ENCODE data around the gene SNX22.

Gene SNX22

DNA sequence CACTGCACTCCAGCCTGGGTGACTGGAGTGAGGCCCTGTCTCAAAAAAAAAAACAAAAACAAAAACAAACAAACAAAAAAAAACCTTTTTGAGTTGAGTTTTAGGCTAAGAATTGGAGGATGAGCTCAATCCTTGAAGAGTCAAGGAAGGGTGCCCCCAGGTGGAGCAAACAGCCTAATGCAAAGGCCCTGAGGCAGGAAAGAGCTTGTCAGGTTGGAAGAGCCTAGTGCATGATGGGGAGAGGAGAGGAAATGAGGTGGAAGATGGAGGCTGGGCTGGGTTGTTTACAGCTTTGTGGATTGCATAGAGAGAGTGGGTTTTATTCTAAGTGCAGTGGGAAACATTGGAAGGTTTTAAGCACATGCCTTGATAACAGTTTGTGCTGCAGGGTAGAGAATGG, 2.1 kb upstream of the SNX22 start:
- H3K4me3 ChIP-seq (ENCODE audit: low read length), result no peak overlapping the region
- H3K9me3 ChIP-seq (replicated peaks; ENCODE audit: low read length), result no peaks in the 10 kb centered on the region
- peaks cover 13% of the 10 kb centered on the region for H3K27me3 ChIP-seq (ENCODE audit: control insufficient read depth, insufficient read depth, low read length)
- H3K9ac ChIP-seq (ENCODE audit: low read depth, low read length), result no peak overlapping the region
- peaks cover 6% of the 10 kb centered on the region for H3K4me1 ChIP-seq (ENCODE audit: control insufficient read depth, insufficient read depth, low read length)
- no peak overlapping the region for H3K4me2 ChIP-seq (ENCODE audit: low read length)
- H3K36me3 ChIP-seq (ENCODE audit: insufficient read depth, low read length), result peaks cover 17% of the 10 kb centered on the region

DNA sequence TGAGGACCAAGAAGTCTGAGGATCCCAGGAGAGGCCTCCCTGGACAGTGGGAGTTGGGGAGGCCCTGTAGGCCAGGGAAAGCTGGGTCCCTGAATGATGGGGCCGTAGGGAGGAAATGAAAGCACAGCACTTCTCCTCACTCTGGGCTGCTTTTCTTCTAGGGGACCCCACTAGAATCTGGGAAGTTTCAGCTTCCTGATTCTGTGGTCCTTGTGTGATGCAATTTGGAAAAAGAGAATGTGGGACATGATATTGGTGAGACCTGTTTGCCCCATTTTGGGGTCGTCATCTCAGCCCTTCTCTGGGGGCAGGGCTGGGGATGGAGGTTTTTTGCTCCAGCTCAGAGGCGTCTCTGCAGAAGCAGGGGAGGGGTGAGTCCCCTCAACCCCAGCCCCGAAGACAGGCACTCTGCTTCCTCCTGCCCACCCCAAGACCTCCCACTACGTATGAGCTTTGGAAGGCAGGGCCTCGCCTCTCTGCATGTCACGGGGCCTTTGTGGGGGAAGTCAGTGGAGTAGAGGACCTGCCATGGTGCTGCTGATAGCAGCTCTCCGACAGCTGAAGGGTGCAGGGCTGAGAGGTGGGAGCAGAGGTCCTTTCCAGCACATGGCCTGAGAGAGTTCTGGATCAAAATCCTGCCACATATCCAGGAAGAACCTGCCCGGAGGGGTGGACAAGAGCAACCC, 1.5 kb upstream of the SNX22 start:
- no peak overlapping the region for H3K4me3 ChIP-seq (ENCODE audit: low read length)
- no peaks in the 10 kb centered on the region for H3K9me3 ChIP-seq (replicated peaks; ENCODE audit: low read length)
- peaks cover 13% of the 10 kb centered on the region for H3K27me3 ChIP-seq (ENCODE audit: control insufficient read depth, insufficient read depth, low read length)
- H3K9ac ChIP-seq (ENCODE audit: low read depth, low read length), result no peak overlapping the region
- no peak overlapping the region for H3K4me2 ChIP-seq (ENCODE audit: low read length)
- peaks cover 18% of the 10 kb centered on the region for H3K36me3 ChIP-seq (ENCODE audit: insufficient read depth, low read length)
- H3K4me1 ChIP-seq (ENCODE audit: control insufficient read depth, insufficient read depth, low read length), result peaks cover 6% of the 10 kb centered on the region

DNA sequence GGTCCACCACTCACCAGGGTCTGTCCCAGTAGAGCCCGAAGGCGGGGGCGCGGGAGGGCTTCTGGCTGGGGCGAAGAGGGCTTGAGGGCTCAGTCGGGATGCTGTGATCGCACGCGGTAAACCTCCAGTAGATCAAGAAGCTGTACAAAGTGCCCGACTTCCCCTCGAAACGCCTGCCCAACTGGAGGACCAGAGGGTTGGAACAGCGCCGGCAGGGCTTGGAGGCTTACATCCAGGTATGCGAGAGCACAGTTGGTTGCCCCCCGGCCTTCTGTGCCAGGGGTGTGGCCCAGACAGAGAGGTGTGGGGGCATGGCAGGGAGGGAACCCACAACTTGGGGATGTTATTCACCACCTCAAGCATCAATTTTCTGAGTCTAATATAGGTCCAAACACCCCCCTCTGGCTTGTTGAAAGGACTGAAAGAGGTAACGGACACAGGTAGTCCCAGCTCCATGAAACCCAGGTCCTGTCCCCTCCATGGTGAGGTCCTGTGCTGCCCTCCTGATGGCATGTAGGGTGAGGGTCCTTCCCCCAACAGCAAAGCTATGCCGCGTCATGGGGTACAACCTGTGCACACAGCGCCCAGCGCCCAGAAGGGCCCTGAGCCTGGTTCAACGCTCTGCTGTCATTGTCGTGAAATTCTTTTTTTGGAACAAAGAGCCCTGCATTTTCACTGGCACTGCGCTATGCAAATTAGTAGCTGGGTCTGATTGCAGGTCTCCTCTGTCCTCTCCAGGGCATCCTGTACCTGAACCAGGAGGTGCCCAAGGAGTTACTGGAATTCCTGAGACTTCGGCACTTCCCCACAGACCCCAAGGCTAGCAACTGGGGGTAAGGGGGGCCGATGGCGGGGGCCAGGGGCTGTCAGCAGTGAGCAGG, 1.2 kb downstream of the SNX22 start:
- peaks cover 37% of the 10 kb centered on the region for H3K36me3 ChIP-seq (ENCODE audit: insufficient read depth, low read length)
- no peak overlapping the region for H3K4me3 ChIP-seq (ENCODE audit: low read length)
- H3K9me3 ChIP-seq (replicated peaks; ENCODE audit: low read length), result no peaks in the 10 kb centered on the region
- H3K27me3 ChIP-seq (ENCODE audit: control insufficient read depth, insufficient read depth, low read length), result peaks cover 13% of the 10 kb centered on the region
- no peak overlapping the region for H3K9ac ChIP-seq (ENCODE audit: low read depth, low read length)
- H3K4me2 ChIP-seq (ENCODE audit: low read length), result peak overlapping the region; percentile 83
- peaks cover 6% of the 10 kb centered on the region for H3K4me1 ChIP-seq (ENCODE audit: control insufficient read depth, insufficient read depth, low read length)

DNA sequence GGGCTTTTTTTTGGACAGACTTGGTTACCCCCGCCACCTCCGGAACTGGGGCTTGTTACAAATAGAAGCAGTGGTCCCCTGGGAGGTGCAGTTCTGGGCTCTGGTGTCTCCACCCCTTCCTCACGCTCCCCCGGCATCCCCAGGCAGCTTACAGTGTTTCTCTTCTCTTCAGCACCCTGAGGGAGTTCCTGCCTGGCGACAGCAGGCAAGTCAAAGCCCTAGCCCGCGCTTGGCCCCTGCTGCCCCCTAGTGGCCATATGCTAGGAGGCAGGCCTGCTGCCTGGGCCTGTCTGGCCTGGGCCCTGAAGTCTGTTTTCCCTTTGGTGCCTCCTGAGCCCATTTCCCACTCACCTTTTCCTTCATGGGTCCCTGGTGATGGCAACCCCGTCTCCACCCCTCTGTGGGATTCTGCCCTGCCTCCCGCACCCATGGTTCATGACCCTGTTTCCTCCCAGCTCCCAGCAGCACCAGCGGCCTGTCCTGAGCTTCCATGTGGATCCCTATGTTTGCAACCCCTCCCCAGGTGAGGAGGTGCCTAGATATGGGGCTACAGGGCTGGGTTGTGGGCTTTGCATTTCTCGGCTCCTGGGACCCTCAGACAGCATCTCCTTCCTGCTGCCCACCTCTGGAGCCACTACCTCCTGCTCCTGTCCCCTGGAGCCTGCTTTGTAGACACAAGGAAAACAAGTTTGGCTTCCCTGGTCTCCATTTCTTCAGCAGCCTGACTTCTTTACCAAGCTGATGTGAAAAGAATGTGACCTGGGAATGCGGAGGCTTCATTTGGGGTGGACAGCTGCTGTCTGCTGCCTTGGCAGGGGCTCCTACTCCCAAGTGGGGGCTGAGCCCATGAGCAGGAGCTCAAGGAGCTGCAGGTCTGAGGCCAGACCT, 2.2 kb downstream of the SNX22 start:
- peaks cover 10% of the 10 kb centered on the region for H3K4me1 ChIP-seq (ENCODE audit: control insufficient read depth, insufficient read depth, low read length)
- no peak overlapping the region for H3K9ac ChIP-seq (ENCODE audit: low read depth, low read length)
- peaks cover 13% of the 10 kb centered on the region for H3K27me3 ChIP-seq (ENCODE audit: control insufficient read depth, insufficient read depth, low read length)
- no peak overlapping the region for H3K4me3 ChIP-seq (ENCODE audit: low read length)
- no peak overlapping the region for H3K4me2 ChIP-seq (ENCODE audit: low read length)
- H3K9me3 ChIP-seq (replicated peaks; ENCODE audit: low read length), result no peaks in the 10 kb centered on the region
- peaks cover 47% of the 10 kb centered on the region for H3K36me3 ChIP-seq (ENCODE audit: insufficient read depth, low read length)

DNA sequence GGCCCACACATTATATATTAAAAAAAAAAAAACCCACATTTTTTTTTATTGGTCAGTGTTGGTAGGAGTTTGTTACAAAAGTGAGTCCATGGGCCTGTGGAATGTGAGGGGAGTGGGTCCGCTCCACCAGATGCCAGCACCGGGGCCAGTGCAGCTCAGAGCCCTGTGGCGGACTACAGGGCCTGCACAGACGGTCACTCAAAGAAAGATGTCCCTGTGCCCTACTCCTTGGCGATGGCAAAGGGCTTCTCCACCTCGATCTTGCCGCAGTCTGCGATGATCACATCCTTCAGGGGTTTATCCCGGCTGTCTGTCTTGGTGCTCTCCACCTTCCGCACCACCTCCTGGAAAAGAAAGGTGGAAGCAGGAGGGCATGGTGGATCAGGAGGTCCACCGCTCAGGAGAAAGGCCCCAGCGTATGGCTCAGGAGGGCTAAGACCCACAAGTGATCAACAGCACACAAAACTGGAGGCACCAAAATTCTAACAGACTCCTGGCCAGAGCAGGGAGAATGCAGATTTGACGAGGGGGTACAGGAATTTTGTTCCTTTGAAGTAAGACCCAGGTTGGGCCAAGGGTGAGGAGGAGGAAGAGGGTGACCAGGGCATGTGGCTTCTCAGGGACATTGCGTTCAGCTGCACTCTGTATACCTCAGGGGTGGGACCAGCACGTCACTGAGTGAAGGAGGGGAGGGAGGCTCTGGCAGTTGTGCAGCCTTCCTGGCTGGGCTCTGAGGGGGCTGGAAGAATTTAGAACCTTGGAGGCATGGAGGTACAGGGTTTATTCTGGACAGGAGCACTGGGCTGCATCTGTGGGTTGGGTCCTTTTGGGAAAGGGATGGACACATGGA, 4.5 kb downstream of the SNX22 start:
- peaks cover 65% of the 10 kb centered on the region for H3K36me3 ChIP-seq (ENCODE audit: insufficient read depth, low read length)
- H3K4me1 ChIP-seq (ENCODE audit: control insufficient read depth, insufficient read depth, low read length), result peaks cover 19% of the 10 kb centered on the region
- no peak overlapping the region for H3K4me2 ChIP-seq (ENCODE audit: low read length)
- peaks cover 13% of the 10 kb centered on the region for H3K27me3 ChIP-seq (ENCODE audit: control insufficient read depth, insufficient read depth, low read length)
- H3K9me3 ChIP-seq (replicated peaks; ENCODE audit: low read length), result no peaks in the 10 kb centered on the region
- H3K9ac ChIP-seq (ENCODE audit: low read depth, low read length), result no peak overlapping the region
- no peak overlapping the region for H3K4me3 ChIP-seq (ENCODE audit: low read length)

DNA sequence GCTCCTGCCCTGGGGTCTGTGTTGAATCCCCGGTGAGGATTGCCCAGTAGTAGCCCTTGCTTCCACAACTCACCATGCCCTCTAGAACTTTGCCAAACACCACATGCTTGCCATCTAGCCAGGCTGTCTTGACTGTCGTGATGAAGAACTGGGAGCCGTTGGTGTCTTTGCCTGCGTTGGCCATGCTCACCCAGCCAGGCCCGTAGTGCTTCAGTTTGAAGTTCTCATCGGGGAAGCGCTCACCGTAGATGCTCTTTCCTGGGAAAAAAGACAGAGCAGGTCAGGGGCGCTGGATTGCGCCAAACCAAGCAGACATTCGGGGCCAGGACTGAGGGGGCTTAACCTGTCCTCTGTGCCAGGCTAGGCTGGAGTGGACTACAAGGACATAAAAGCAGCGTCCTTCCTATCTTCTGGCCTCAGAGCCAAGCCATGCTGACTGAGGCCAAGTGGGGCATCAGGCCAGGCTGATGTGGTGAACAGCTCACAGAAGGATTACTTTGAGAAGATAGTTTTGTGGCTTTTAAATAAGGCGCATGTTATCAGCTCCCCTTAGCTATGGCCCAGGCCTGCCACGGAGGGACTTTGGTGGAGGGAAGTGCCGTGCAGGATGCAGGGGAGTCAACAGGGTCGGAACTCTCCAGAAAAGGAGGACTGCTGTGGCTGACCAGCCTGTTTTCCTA, 5.3 kb downstream of the SNX22 start:
- peaks cover 65% of the 10 kb centered on the region for H3K36me3 ChIP-seq (ENCODE audit: insufficient read depth, low read length)

DNA sequence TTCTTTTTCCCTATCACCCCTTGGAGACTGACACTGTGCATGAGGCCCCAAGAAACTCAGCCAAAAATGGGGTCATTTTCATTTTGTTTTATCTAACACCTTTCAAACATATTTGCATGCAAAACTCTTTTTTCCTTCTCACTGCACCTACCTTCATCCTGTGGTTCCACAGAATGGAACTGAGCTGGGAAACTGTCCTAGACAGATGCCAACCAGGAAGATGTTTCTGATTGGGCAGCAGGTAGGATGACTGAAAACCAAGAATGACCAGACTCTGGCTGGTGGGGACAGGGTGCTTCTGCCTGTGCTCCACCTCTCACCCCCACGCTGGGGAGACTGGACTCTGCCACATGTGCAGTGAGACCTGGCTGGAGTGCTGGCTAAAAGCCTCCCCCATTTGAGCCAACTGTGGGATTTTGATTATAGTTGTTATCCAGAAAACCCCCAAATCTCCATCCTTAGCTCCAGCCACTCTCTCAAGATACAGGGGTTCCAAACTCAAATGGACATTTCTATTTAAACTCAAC, 6.1 kb downstream of the SNX22 start:
- peak overlapping the region; percentile 3 for H3K9ac ChIP-seq (ENCODE audit: low read depth, low read length)
- peak overlapping the region; percentile 5 for H3K4me2 ChIP-seq (ENCODE audit: low read length)
- H3K9me3 ChIP-seq (replicated peaks; ENCODE audit: low read length), result no peaks in the 10 kb centered on the region
- H3K4me3 ChIP-seq (ENCODE audit: low read length), result no peak overlapping the region
- peaks cover 20% of the 10 kb centered on the region for H3K4me1 ChIP-seq (ENCODE audit: control insufficient read depth, insufficient read depth, low read length)
- H3K27me3 ChIP-seq (ENCODE audit: control insufficient read depth, insufficient read depth, low read length), result peaks cover 3% of the 10 kb centered on the region
- H3K36me3 ChIP-seq (ENCODE audit: insufficient read depth, low read length), result peaks cover 65% of the 10 kb centered on the region

More for the DNA sequence above, 5.3 kb downstream of the SNX22 start:
- H3K4me3 ChIP-seq (ENCODE audit: low read length), result no peak overlapping the region
- no peak overlapping the region for H3K4me2 ChIP-seq (ENCODE audit: low read length)
- H3K9me3 ChIP-seq (replicated peaks; ENCODE audit: low read length), result no peaks in the 10 kb centered on the region
- peaks cover 23% of the 10 kb centered on the region for H3K4me1 ChIP-seq (ENCODE audit: control insufficient read depth, insufficient read depth, low read length)
- H3K9ac ChIP-seq (ENCODE audit: low read depth, low read length), result no peak overlapping the region
- peaks cover 12% of the 10 kb centered on the region for H3K27me3 ChIP-seq (ENCODE audit: control insufficient read depth, insufficient read depth, low read length)

DNA sequence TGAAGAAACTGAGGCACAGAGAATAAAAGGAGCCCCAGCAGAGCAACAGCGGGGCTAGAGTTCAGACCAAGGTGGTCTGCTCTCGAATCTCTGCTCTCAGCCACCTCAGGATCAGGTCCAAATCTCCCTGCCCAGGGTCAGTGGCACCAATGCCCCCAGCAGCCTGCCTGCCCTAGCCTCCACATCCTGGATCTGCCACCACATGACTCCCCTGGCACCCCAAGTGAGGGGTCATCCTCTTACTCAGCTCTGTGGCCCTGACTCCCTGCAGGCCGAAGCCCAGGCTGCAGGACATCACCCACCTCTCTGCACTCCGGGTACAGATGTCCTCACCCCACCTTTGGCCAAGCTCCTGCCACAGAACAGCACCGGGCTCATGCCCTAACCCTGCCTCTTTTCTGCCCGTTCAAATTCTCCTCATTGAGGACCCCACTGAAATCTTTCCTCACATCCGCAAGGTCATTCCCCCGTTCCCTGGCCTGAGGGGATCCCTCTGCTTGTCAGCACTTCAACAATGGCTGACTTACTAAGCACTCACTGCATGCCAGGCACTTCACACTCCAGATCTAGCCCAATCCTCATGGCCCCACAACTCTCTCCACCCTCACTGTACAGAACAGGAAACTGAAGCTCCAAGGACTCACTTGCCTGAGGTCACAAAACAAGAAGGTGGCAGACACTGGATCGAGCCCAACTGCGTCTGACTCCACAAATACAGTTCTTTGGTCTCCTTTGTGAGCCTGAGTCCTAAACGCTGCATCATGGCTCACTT, 7.0 kb downstream of the SNX22 start:
- Histone ChIP-seq H3K36me3 (ENCODE audit: insufficient read depth, low read length) (peaks cover 65% of the 10 kb centered on the region), H3K9ac (ENCODE audit: low read depth, low read length) (no peak overlapping the region)

DNA sequence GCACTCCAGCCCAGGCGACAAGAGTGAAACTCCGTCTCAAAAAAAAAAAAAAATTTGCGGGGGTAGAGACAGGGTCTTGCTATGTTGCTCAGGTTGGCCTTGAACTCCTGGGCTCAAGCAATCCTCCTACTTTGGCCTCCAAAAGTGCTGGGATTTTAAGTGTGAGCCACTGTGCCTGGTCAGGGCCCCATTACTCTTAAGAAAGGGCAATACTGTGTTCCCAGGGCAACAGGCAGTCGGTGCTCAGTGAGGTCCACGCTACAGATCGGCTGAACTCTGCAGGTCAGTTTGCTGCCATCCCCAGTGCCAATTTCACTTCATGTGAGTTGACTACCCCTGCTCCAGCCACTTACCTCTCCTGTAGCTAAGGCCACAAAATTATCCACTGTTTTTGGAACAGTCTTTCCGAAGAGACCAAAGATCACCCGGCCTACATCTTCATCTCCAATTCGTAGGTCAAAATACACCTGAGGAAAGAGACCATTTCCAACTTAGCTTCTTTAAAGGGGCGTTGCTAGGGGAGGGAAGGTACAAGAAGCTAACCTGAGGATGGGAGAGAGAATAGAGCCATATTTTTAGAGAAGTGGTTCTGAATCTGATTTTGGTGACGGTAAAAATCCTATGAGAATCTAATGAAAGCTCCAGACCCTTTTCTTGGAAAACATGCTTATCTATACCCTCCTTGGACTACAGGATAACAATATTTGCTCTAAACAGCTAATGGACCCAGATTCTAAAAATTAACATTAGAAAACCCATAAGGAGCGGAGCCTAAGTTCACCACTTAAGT, 10.4 kb downstream of the SNX22 start:
- H3K4me3 ChIP-seq (ENCODE audit: low read length), result peak overlapping the region; percentile 99
- H3K36me3 ChIP-seq (ENCODE audit: insufficient read depth, low read length), result peaks cover 36% of the 10 kb centered on the region
- H3K4me2 ChIP-seq (ENCODE audit: low read length), result peak overlapping the region; percentile 95
- H3K9ac ChIP-seq (ENCODE audit: low read depth, low read length), result peak overlapping the region; percentile 94
- peaks cover 30% of the 10 kb centered on the region for H3K4me1 ChIP-seq (ENCODE audit: control insufficient read depth, insufficient read depth, low read length)
- H3K27me3 ChIP-seq (ENCODE audit: control insufficient read depth, insufficient read depth, low read length), result no peaks in the 10 kb centered on the region
- H3K9me3 ChIP-seq (replicated peaks; ENCODE audit: low read length), result no peaks in the 10 kb centered on the region

More for the DNA sequence above, 7.0 kb downstream of the SNX22 start:
- Histone ChIP-seq H3K4me3 (ENCODE audit: low read length) (no peak overlapping the region), H3K9me3 (replicated peaks; ENCODE audit: low read length) (no peaks in the 10 kb centered on the region), H3K27me3 (ENCODE audit: control insufficient read depth, insufficient read depth, low read length) (no peaks in the 10 kb centered on the region), H3K4me2 (ENCODE audit: low read length) (peak overlapping the region; percentile 13), H3K4me1 (ENCODE audit: control insufficient read depth, insufficient read depth, low read length) (peaks cover 24% of the 10 kb centered on the region)
